HepG2 (cell line): ENCODE measurements around the gene GPN2. TPM values are rescaled to one million over a fixed set of nuclear protein-coding genes. Genes with fewer than 3 reads are reported as not detected.
A peak's percentile ranks its signal among the peaks of the same experiment; 100 is the strongest.

Experiments used
- ARNT2 ChIP-seq: sonication (generic); formaldehyde crosslinking; IDR thresholded peaks from 2 replicates; pipeline ENCODE4 v1.8.0; 2022; ENCODE audit warnings: mild to moderate bottlenecking, low read depth, missing genetic modification reagents, moderate library complexity
- BRD4 ChIP-seq: sonication (generic); formaldehyde crosslinking; IDR thresholded peaks from 2 replicates; pipeline ENCODE4 v1.4.0; 2020; ENCODE audit warnings: missing genetic modification reagents
- CEBPB ChIP-seq: IDR thresholded peaks from 2 replicates; pipeline ENCODE4 v1.6.1; 2011; ENCODE audit warnings: low read depth, low read length, improper control_type of control experiment, borderline replicate concordance
- EHMT2 ChIP-seq: fragments of 200-600 bp; sonication (generic); IDR thresholded peaks from 2 replicates; pipeline ENCODE4 v1.7.0; 2017; ENCODE audit warnings: antibody characterized with exemption, low read depth, low read length, borderline replicate concordance
- GFI1 ChIP-seq: sonication (generic); formaldehyde crosslinking; IDR thresholded peaks from 2 replicates; pipeline ENCODE4 v1.5.0; 2020; ENCODE audit warnings: missing genetic modification reagents, mild to moderate bottlenecking, borderline replicate concordance
- HNF1B ChIP-seq: sonication (generic); formaldehyde crosslinking; IDR thresholded peaks from 2 replicates; pipeline ENCODE4 v1.5.1; 2020; ENCODE audit warnings: mild to moderate bottlenecking, moderate library complexity, missing genetic modification reagents
- IKZF4 ChIP-seq: sonication (generic); formaldehyde crosslinking; IDR thresholded peaks from 2 replicates; pipeline ENCODE4 v1.5.1; 2020; ENCODE audit warnings: borderline replicate concordance, mild to moderate bottlenecking, low read depth, missing genetic modification reagents; ENCODE audit errors: not compliant biosample characterization
- KDM5B ChIP-seq: sonication (generic); formaldehyde crosslinking; IDR thresholded peaks from 2 replicates; pipeline ENCODE4 v1.4.0; 2020; ENCODE audit warnings: missing genetic modification reagents, mild to moderate bottlenecking, borderline replicate concordance
- RAD51 ChIP-seq: fragments of 450-650 bp; IDR thresholded peaks from 2 replicates; pipeline ENCODE4 v1.6.1; 2016; ENCODE audit warnings: borderline replicate concordance
- SMAD3 ChIP-seq: sonication (generic); formaldehyde crosslinking; IDR thresholded peaks from 2 replicates; pipeline ENCODE4 v1.4.0; 2020; ENCODE audit warnings: missing genetic modification reagents
- SNAI1 ChIP-seq: sonication (generic); formaldehyde crosslinking; IDR thresholded peaks from 2 replicates; pipeline ENCODE4 v1.5.0; 2020; ENCODE audit warnings: mild to moderate bottlenecking, missing genetic modification reagents, borderline replicate concordance
- SP5 ChIP-seq: IDR thresholded peaks from 2 replicates; pipeline ENCODE4 v1.6.1; 2016; ENCODE audit warnings: low read depth, borderline replicate concordance
- THAP7 ChIP-seq: sonication (generic); formaldehyde crosslinking; IDR thresholded peaks from 2 replicates; pipeline ENCODE4 v1.8.1; 2023; ENCODE audit warnings: mild to moderate bottlenecking, missing genetic modification reagents
- ZNF18 ChIP-seq: sonication (generic); formaldehyde crosslinking; IDR thresholded peaks from 2 replicates; pipeline ENCODE4 v1.8.0; 2022; ENCODE audit warnings: mild to moderate bottlenecking, missing genetic modification reagents; ENCODE audit not compliant: insufficient replicate concordance
- ZNF180 ChIP-seq: sonication (generic); formaldehyde crosslinking; IDR thresholded peaks from 2 replicates; pipeline ENCODE4 v1.4.0; 2020; ENCODE audit warnings: low read depth, missing genetic modification reagents, borderline replicate concordance
- ZNF275 ChIP-seq: sonication (generic); formaldehyde crosslinking; IDR thresholded peaks from 2 replicates; pipeline ENCODE4 v1.8.0; 2022; ENCODE audit warnings: missing genetic modification reagents, mild to moderate bottlenecking, inconsistent platforms, borderline replicate concordance
- ZNF33B ChIP-seq: sonication (generic); formaldehyde crosslinking; IDR thresholded peaks from 2 replicates; pipeline ENCODE4 v1.5.1; 2020; ENCODE audit warnings: mild to moderate bottlenecking, missing genetic modification reagents
- ZNF556 ChIP-seq: sonication (generic); formaldehyde crosslinking; IDR thresholded peaks from 2 replicates; pipeline ENCODE4 v1.4.0; 2020; ENCODE audit warnings: mild to moderate bottlenecking, missing genetic modification reagents, borderline replicate concordance
- ZNF580 ChIP-seq: IDR thresholded peaks from 2 replicates; pipeline ENCODE4 v1.6.1; 2016; ENCODE audit warnings: low read depth, borderline replicate concordance
- ZNF678 ChIP-seq: sonication (generic); formaldehyde crosslinking; IDR thresholded peaks from 2 replicates; pipeline ENCODE4 v1.4.0; 2020; ENCODE audit warnings: mild to moderate bottlenecking, missing genetic modification reagents
- polyA plus RNA-seq, 8 experiments: library from polyadenylated mRNA; depleted of rRNA in 3 of 8; stranded (reverse) in 7 of 8; unstranded in 1 of 8; fragments of >200 nt; fragmentation: Illumina TruSeq in 4 of 8; extraction: Trizol in 4 of 8; gene quantifications; 2 replicates each; pipeline versions ENCODE4 v1.2.1 to v1.2.3, GENCODE V29; 2011 to 2016; ENCODE audit warnings: low read depth in 4 of 8, missing spikeins in 1 of 8, mixed read lengths in 1 of 8; ENCODE audit not compliant: insufficient read depth in 1 of 8
- total RNA-seq, 5 experiments: library from RNA; depleted of rRNA; stranded (reverse); fragments of >200 nt; fragmentation: Illumina TruSeq; extraction: Trizol; gene quantifications; 2 replicates each; pipeline ENCODE4 v1.2.3, GENCODE V29; 2016; ENCODE audit warnings: low read depth in 1 of 5
- TF ChIP-seq, protein P1 (sequence below): sonication (generic); formaldehyde crosslinking; IDR thresholded peaks from 2 replicates; pipeline ENCODE4 v1.4.0; 2020; ENCODE audit warnings: missing genetic modification reagents

Gene GPN2
- total and polyA plus RNA-seq, 2 of the 13 experiments (the other 11 are each of a cell fraction or from before 2014, with no cell fraction given): 19.3 to 38.9 TPM

GRCh38 chr1:26938004-26938658 lies 48.0 kb upstream of the GPN2 start (continued):
- TF ChIP-seq KDM5B (CRISPR knock-in tag): no peak
- peak; percentile 93; the same call in 1 of the 2 replicates for TF ChIP-seq THAP7
- peak; percentile 91 for TF ChIP-seq CEBPB
- peak; percentile 98 for TF ChIP-seq HNF1B
- TF ChIP-seq BRD4 (CRISPR knock-in tag): no peak
- TF ChIP-seq ZNF678 (CRISPR knock-in tag): no peak
- TF ChIP-seq SMAD3 (CRISPR knock-in tag): no peak; the same call in 1 of the 2 replicates
- no peak for TF ChIP-seq ZNF180 (CRISPR knock-in tag)
- TF ChIP-seq SP5 (CRISPR knock-in tag): peak; percentile 85
- TF ChIP-seq ZNF556: peak; percentile 84; the same call in 1 of the 2 replicates
- TF ChIP-seq, protein P1, sequence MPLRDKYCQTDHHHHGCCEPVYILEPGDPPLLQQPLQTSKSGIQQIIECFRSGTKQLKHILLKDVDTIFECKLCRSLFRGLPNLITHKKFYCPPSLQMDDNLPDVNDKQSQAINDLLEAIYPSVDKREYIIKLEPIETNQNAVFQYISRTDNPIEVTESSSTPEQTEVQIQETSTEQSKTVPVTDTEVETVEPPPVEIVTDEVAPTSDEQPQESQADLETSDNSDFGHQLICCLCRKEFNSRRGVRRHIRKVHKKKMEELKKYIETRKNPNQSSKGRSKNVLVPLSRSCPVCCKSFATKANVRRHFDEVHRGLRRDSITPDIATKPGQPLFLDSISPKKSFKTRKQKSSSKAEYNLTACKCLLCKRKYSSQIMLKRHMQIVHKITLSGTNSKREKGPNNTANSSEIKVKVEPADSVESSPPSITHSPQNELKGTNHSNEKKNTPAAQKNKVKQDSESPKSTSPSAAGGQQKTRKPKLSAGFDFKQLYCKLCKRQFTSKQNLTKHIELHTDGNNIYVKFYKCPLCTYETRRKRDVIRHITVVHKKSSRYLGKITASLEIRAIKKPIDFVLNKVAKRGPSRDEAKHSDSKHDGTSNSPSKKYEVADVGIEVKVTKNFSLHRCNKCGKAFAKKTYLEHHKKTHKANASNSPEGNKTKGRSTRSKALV: no peak
- TF ChIP-seq GFI1 (CRISPR knock-in tag): peak; percentile 98
- peak; percentile 85 for TF ChIP-seq ZNF18 (CRISPR knock-in tag)
- TF ChIP-seq IKZF4 (CRISPR knock-in tag): peak; percentile 21
- TF ChIP-seq SNAI1 (CRISPR knock-in tag): 0 out of 2 replicates have a peak, but pooled peaks have one; percentile 27
- TF ChIP-seq ARNT2 (CRISPR knock-in tag): peak; percentile 80
- TF ChIP-seq EHMT2: 0 out of 2 replicates have a peak, but pooled peaks have one; percentile 35
- TF ChIP-seq ZNF580 (CRISPR knock-in tag): peak; percentile 67; the same call in 1 of the 2 replicates
- no peak; the same call in 1 of the 2 replicates for TF ChIP-seq ZNF275 (CRISPR knock-in tag)
- TF ChIP-seq RAD51: no peak
- no peak for TF ChIP-seq ZNF33B
